ENCODE measurements around the gene DUSP3. TPM values are rescaled to one million over a fixed set of nuclear protein-coding genes. Genes with fewer than 3 reads are reported as not detected.

Gene DUSP3
- total and polyA plus RNA-seq, 7 experiments from 2014 or later, result 5.4 to 31.0 (median 9.6) TPM

DNA sequence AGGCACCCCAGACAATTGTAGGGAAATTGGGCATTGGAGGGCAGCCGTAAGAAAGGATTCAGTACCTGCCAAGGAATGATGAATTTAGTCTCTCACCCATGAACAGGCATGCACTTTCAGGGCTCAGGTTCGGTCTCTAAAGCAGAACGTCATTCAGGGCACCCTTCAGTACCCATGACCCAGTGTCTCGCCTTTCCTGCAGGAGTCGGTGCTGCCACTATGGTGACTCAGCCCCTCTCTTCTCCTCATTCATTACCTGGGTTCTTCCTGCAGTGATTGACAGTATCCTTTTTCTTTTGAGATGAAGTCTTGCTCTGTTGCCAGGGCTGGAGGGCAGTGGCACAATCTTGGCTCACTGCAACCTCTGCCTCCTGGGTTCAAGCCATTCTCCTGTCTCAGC lies 28.6 kb downstream of the DUSP3 start:
- Mint-ChIP-seq H3K36me3 (no peaks in the 10 kb centered on the region), H3K4me3 (no peak overlapping the region), H3K27me3 (peaks cover 30 to 51% (median 50%) of the 10 kb centered on the region in 5 donors), H3K9me3 (no peaks in the 10 kb centered on the region), H3K27ac (no peak overlapping the region), H3K4me1 (peaks cover 0 to 16% (median 0%) of the 10 kb centered on the region in 7 donors)
- intact Hi-C loops (cut with micrococcal nuclease), result no loop called here
- Histone ChIP-seq H3K27me3 (ENCODE audit: control insufficient read depth in 2 of 2, insufficient read depth in 2 of 2, low read length in 2 of 2) (peaks cover 0 to 2% of the 10 kb centered on the region in 2 donors), H3K9me3 (ENCODE audit: control insufficient read depth in 2 of 3, low read length in 3 of 3) (no peaks in the 10 kb centered on the region), H3K36me3 (ENCODE audit: control insufficient read depth in 2 of 3, insufficient read depth in 3 of 3, low read length in 3 of 3) (no peaks in the 10 kb centered on the region), H3K4me3 (ENCODE audit: low read length) (no peak overlapping the region), H3K4me1 (ENCODE audit: control insufficient read depth in 2 of 2, insufficient read depth in 2 of 2, low read length in 2 of 2) (no peaks in the 10 kb centered on the region), H3K27ac (ENCODE audit: low read depth, low read length) (no peak overlapping the region)
- ATAC-seq (no peak), DNase-seq (no peak)
- CTCF ChIA-PET, result interaction anchor here (1.3 to 2.5 kb wide), 2 partner anchors 10 to 56 kb away, joined by 3 to 12 read pairs; no protein-coding TSS in a partner anchor
- POLR2A ChIA-PET, result no interaction called here

DNA sequence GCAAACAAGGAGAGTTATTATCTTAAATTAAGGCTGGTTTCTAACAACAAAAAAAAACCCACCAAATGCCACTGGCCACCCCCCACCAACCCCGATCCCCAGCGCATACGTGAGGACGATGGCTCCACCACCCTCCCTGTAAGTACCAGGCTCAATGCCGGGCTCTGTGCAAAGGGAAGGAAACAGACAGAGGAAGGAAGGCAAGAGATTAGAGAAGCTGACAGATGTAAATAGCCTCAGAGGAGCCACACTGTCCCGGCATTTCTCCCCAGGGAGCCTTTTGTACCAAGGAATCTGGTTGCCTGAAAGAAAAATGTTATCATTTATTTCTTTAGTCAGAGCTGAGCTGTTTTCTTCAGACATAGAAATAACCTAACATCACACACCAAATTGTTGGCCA lies 33.2 kb downstream of the DUSP3 start:
- Histone ChIP-seq H3K4me1 (ENCODE audit: control insufficient read depth in 2 of 2, insufficient read depth in 2 of 2, low read length in 2 of 2) (no peaks in the 10 kb centered on the region), H3K27me3 (ENCODE audit: control insufficient read depth in 2 of 2, insufficient read depth in 2 of 2, low read length in 2 of 2) (no peaks in the 10 kb centered on the region), H3K27ac (ENCODE audit: low read depth, low read length) (no peak overlapping the region), H3K4me3 (ENCODE audit: low read length) (no peak overlapping the region), H3K9me3 (ENCODE audit: control insufficient read depth in 2 of 3, low read length in 3 of 3) (no peaks in the 10 kb centered on the region), H3K36me3 (ENCODE audit: control insufficient read depth in 2 of 3, insufficient read depth in 3 of 3, low read length in 3 of 3) (no peaks in the 10 kb centered on the region)
- peaks cover 0 to 9% (median 0%) of the 10 kb centered on the region in 7 donors for H3K4me1 Mint-ChIP-seq
- H3K27me3 Mint-ChIP-seq, result peaks cover 37 to 55% (median 47%) of the 10 kb centered on the region in 5 donors
- H3K4me3 Mint-ChIP-seq, result no peak overlapping the region
- ChIA-PET CTCF (no interaction called here), POLR2A (no interaction called here)
- ATAC-seq (no peak), DNase-seq (no peak)
- H3K36me3 Mint-ChIP-seq, result no peaks in the 10 kb centered on the region
- peaks cover 0 to 4% (median 0%) of the 10 kb centered on the region in 11 donors for H3K9me3 Mint-ChIP-seq
- intact Hi-C loops (cut with micrococcal nuclease), result no loop called here
- H3K27ac Mint-ChIP-seq, result no peak overlapping the region

DNA sequence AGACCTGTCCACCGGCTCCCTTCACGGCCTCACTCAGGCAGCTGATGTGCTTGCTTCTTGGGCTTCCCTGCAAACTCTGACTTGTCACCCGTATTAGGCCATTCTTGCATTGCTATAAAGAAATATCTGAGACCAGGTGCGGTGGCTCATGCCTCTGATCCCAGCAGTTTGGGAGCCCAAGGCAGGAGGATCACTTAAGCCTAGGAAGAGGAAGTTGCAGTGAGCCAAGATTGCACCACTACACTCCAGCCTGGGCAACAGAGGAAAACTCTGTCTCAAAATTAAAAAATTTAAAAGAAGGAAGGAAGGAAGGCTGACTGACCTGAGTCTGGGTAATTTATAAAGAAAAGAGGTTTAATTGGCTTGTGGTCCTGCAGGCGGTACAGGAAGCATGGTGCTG lies 37.1 kb downstream of the DUSP3 start:
- intact Hi-C loops (cut with micrococcal nuclease), result no loop called here

DNA sequence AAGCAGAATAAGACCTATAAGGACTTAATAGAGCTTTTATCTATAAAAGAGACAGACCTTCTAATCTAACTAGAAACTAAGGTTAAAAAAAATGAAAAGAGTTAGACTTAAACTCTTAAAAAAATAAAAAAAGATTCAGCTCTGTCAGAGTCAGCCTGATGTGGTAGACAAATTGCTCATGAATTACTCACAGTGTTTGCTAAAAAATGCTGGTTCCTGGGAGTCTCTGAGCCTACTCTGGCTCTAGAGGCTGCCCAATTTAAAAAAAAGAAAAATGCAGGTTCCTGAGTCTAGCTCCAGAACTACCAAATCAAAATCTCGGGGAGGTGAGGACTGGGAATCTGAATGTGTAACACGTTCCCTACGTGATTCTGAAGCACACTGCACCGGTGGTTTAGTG lies 38.2 kb downstream of the DUSP3 start:
- H3K27ac Mint-ChIP-seq, result no peak overlapping the region
- no peaks in the 10 kb centered on the region for H3K9me3 ChIP-seq (ENCODE audit: control insufficient read depth in 2 of 3, low read length in 3 of 3)
- no peaks in the 10 kb centered on the region for H3K4me1 ChIP-seq (ENCODE audit: control insufficient read depth in 2 of 2, insufficient read depth in 2 of 2, low read length in 2 of 2)
- POLR2A ChIA-PET, result no interaction called here
- H3K27me3 Mint-ChIP-seq, result peaks cover 33 to 46% (median 45%) of the 10 kb centered on the region in 5 donors
- H3K4me3 ChIP-seq (ENCODE audit: low read length), result no peak overlapping the region
- H3K27me3 ChIP-seq (ENCODE audit: control insufficient read depth in 2 of 2, insufficient read depth in 2 of 2, low read length in 2 of 2), result no peaks in the 10 kb centered on the region
- peaks cover 0 to 4% (median 0%) of the 10 kb centered on the region in 11 donors for H3K9me3 Mint-ChIP-seq
- H3K27ac ChIP-seq (ENCODE audit: low read depth, low read length), result no peak overlapping the region
- no peaks in the 10 kb centered on the region for H3K36me3 ChIP-seq (ENCODE audit: control insufficient read depth in 2 of 3, insufficient read depth in 3 of 3, low read length in 3 of 3)
- no peak overlapping the region for H3K4me3 Mint-ChIP-seq
- DNase-seq, result no peak
- CTCF ChIA-PET, result interaction anchor here (1.0 kb wide), 1 partner anchor 46 kb away, joined by 3 read pairs; no protein-coding TSS in a partner anchor
- no peaks in the 10 kb centered on the region for H3K4me1 Mint-ChIP-seq
- intact Hi-C loops (cut with micrococcal nuclease), result no loop called here
- ATAC-seq, result no peak
- no peaks in the 10 kb centered on the region for H3K36me3 Mint-ChIP-seq

More for the DNA sequence above, 37.1 kb downstream of the DUSP3 start:
- peaks cover 0 to 4% (median 0%) of the 10 kb centered on the region in 11 donors for H3K9me3 Mint-ChIP-seq
- H3K27me3 ChIP-seq (ENCODE audit: control insufficient read depth in 2 of 2, insufficient read depth in 2 of 2, low read length in 2 of 2), result no peaks in the 10 kb centered on the region
- no peaks in the 10 kb centered on the region for H3K4me1 ChIP-seq (ENCODE audit: control insufficient read depth in 2 of 2, insufficient read depth in 2 of 2, low read length in 2 of 2)
- CTCF ChIA-PET, result no interaction called here
- peaks cover 33 to 54% (median 49%) of the 10 kb centered on the region in 5 donors for H3K27me3 Mint-ChIP-seq
- ATAC-seq (no peak), DNase-seq (no peak)
- no peaks in the 10 kb centered on the region for H3K4me1 Mint-ChIP-seq
- POLR2A ChIA-PET, result interaction anchor here (1.5 kb wide), 1 partner anchor 10 kb away, joined by 3 read pairs; no protein-coding TSS in a partner anchor
- H3K27ac ChIP-seq (ENCODE audit: low read depth, low read length), result no peak overlapping the region
- no peaks in the 10 kb centered on the region for H3K36me3 ChIP-seq (ENCODE audit: control insufficient read depth in 2 of 3, insufficient read depth in 3 of 3, low read length in 3 of 3)
- H3K27ac Mint-ChIP-seq, result no peak overlapping the region
- H3K36me3 Mint-ChIP-seq, result no peaks in the 10 kb centered on the region
- no peak overlapping the region for H3K4me3 ChIP-seq (ENCODE audit: low read length)
- H3K4me3 Mint-ChIP-seq, result no peak overlapping the region
- no peaks in the 10 kb centered on the region for H3K9me3 ChIP-seq (ENCODE audit: control insufficient read depth in 2 of 3, low read length in 3 of 3)

DNA sequence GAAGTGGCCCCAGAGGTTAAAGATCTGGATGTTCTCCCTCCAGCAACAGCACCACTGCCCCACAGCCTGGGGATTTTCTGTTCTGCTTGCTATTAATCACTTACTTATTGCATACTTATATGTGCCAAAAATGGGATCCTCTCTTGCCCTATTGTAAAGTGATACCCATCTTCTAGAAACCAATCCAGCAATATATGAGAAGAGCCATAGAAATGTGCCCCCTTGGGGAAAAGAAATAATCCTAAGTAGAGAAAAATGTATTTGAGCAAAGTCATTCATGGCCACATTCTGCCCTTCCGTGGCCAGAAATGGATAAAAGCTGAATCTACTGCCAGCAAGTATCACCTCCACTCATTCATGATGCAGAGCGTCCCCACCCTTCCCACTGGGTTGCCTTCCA lies 41.1 kb downstream of the DUSP3 start:
- ATAC-seq, result no peak
- Mint-ChIP-seq H3K4me1 (no peaks in the 10 kb centered on the region), H3K36me3 (no peaks in the 10 kb centered on the region), H3K27ac (no peak overlapping the region), H3K9me3 (peaks cover 0 to 4% (median 0%) of the 10 kb centered on the region in 11 donors), H3K4me3 (no peak overlapping the region), H3K27me3 (peaks cover 18 to 25% (median 22%) of the 10 kb centered on the region in 5 donors)
- Histone ChIP-seq H3K4me3 (ENCODE audit: low read length) (no peak overlapping the region), H3K27me3 (ENCODE audit: control insufficient read depth in 2 of 2, insufficient read depth in 2 of 2, low read length in 2 of 2) (no peaks in the 10 kb centered on the region), H3K9me3 (ENCODE audit: control insufficient read depth in 2 of 3, low read length in 3 of 3) (no peaks in the 10 kb centered on the region), H3K4me1 (ENCODE audit: control insufficient read depth in 2 of 2, insufficient read depth in 2 of 2, low read length in 2 of 2) (no peaks in the 10 kb centered on the region), H3K27ac (ENCODE audit: low read depth, low read length) (no peak overlapping the region), H3K36me3 (ENCODE audit: control insufficient read depth in 2 of 3, insufficient read depth in 3 of 3, low read length in 3 of 3) (no peaks in the 10 kb centered on the region)
- ChIA-PET CTCF (interaction anchor here (0.6 to 0.8 kb wide), 2 partner anchors 19 to 29 kb away, joined by 3 to 6 read pairs; no protein-coding TSS in a partner anchor), POLR2A (no interaction called here)
- intact Hi-C loops (cut with micrococcal nuclease), result no loop called here
- DNase-seq, result no peak

DNA sequence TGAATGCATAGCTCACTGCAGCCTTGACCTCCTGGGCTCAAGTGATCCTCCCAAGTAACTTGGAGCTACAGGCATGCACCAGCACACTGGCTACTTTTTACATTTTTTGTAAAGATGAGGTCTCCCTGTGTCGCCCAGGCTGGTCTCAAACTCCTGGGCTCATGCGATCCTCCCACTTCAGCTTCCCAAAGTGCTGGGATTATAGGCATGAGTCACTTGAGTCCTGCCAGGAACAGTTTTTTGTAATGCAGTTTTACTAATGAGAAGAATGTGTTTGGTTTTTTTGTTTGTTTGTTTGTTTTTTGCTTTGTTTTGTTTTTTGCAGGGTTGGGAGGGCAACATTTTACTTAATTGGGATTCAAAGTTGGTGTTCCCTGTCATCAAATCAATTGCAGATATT lies 42.4 kb downstream of the DUSP3 start:
- Histone ChIP-seq H3K27ac (ENCODE audit: low read depth, low read length) (no peak overlapping the region), H3K4me1 (ENCODE audit: control insufficient read depth in 2 of 2, insufficient read depth in 2 of 2, low read length in 2 of 2) (no peaks in the 10 kb centered on the region), H3K9me3 (ENCODE audit: control insufficient read depth in 2 of 3, low read length in 3 of 3) (no peaks in the 10 kb centered on the region), H3K36me3 (ENCODE audit: control insufficient read depth in 2 of 3, insufficient read depth in 3 of 3, low read length in 3 of 3) (no peaks in the 10 kb centered on the region), H3K27me3 (ENCODE audit: control insufficient read depth in 2 of 2, insufficient read depth in 2 of 2, low read length in 2 of 2) (no peaks in the 10 kb centered on the region), H3K4me3 (ENCODE audit: low read length) (no peak overlapping the region)
- intact Hi-C loops (cut with micrococcal nuclease), result no loop called here
- POLR2A ChIA-PET, result no interaction called here
- H3K27me3 Mint-ChIP-seq, result peaks cover 12 to 21% (median 18%) of the 10 kb centered on the region in 5 donors
- no peak for ATAC-seq
- DNase-seq, result no peak
- H3K9me3 Mint-ChIP-seq, result peaks cover 0 to 5% (median 0%) of the 10 kb centered on the region in 11 donors
- no peak overlapping the region for H3K27ac Mint-ChIP-seq
- CTCF ChIA-PET, result no interaction called here
- no peaks in the 10 kb centered on the region for H3K4me1 Mint-ChIP-seq
- H3K36me3 Mint-ChIP-seq, result no peaks in the 10 kb centered on the region
- no peak overlapping the region for H3K4me3 Mint-ChIP-seq

DNA sequence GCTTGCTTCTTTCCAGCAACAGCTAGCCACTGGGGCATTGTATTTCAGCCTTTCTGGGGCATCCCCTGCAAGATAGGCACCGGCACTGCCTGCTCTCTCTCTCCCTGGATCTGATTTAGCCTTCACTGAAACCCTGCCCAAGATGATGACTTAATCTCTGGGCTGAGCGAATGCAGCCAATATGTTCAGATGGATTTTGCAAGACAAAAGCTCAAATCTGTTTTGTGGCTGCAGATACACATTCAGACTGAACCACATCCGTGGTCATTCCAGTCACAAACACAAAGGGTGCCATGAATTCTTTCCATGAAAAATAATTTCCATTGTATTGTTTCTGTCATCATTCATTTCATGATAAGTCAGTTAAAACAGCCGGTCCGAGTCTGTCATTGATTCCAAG lies 44.4 kb downstream of the DUSP3 start:
- no peaks in the 10 kb centered on the region for H3K36me3 ChIP-seq (ENCODE audit: control insufficient read depth in 2 of 3, insufficient read depth in 3 of 3, low read length in 3 of 3)
- H3K27me3 Mint-ChIP-seq, result peaks cover 7 to 25% (median 8%) of the 10 kb centered on the region in 5 donors
- H3K27ac ChIP-seq (ENCODE audit: low read depth, low read length), result no peak overlapping the region
- no peak overlapping the region for H3K4me3 ChIP-seq (ENCODE audit: low read length)
- intact Hi-C loops (cut with micrococcal nuclease), result no loop called here
- POLR2A ChIA-PET, result no interaction called here
- H3K4me1 Mint-ChIP-seq, result no peaks in the 10 kb centered on the region
- H3K27me3 ChIP-seq (ENCODE audit: control insufficient read depth in 2 of 2, insufficient read depth in 2 of 2, low read length in 2 of 2), result no peaks in the 10 kb centered on the region
- peaks cover 0 to 5% (median 0%) of the 10 kb centered on the region in 11 donors for H3K9me3 Mint-ChIP-seq
- no peaks in the 10 kb centered on the region for H3K9me3 ChIP-seq (ENCODE audit: control insufficient read depth in 2 of 3, low read length in 3 of 3)
- CTCF ChIA-PET, result no interaction called here
- DNase-seq (no peak), ATAC-seq (no peak)
- no peaks in the 10 kb centered on the region for H3K4me1 ChIP-seq (ENCODE audit: control insufficient read depth in 2 of 2, insufficient read depth in 2 of 2, low read length in 2 of 2)
- H3K27ac Mint-ChIP-seq, result no peak overlapping the region
- H3K36me3 Mint-ChIP-seq, result no peaks in the 10 kb centered on the region
- H3K4me3 Mint-ChIP-seq, result no peak overlapping the region
